Measurements from ENCODE around the gene IL17RE. TPM values are rescaled to one million over a fixed set of nuclear protein-coding genes. Genes with fewer than 3 reads are reported as not detected.
A peak's percentile ranks its signal among the peaks of the same experiment; 100 is the strongest.

The IL17RE gene
- total RNA-seq, 2 donors from 2014 or later: 1.2 to 1.6 TPM

DNA sequence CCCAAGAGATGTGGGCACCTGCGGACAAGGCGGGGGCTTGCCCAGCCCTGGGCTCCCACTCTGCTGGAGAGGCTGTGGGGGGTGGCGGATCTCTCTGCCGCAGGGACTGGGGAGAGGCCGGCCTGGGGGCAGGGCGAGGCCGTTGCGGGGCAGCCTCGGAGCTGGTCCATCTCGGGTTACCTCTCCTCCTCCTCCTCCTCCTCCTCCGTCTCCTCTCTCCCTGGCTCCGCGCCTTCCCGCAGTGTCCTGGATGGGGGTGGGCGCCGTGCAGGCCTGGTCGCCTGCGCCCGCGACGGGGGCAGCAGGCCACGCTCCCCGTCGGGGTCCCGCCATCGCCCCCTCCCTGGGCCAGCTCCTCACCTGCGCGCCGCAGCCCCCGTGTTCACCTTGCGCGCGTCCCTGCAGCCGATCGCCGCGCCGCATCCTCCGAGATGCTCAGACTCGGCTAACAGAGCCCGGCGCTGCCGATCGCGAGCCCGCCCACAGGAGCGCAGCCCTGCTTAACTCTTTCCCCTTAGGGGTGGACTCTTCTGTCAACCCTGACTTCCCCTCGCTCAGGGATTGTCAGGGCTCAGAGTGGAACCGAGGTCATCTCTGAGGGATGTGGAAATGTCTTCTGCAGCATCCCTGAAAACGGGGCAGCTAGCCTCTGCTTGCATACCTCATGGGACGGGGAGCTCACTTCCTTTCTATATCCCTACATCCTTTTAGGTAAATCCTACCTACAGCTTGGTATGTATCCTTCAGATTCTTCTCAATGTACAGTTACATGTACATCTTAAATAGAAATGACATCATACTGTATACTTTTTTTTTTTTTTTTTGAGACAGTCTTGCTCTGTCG is 49.5 kb downstream of the IL17RE start, which contains the start of gene PRRT3:
TSS of gene PRRT3 (minus strand) at position 447 of the 844 bp plus-strand sequence. CDS start 2,293 bp downstream, outside the sequence.
- H3K27ac ChIP-seq (ENCODE audit: low read depth, low read length): no peak within 1 kb of the TSS
- peak within 1 kb of the TSS; percentile 75 for H3K4me3 ChIP-seq (ENCODE audit: low read length)
- TF ChIP-seq, protein P1, sequence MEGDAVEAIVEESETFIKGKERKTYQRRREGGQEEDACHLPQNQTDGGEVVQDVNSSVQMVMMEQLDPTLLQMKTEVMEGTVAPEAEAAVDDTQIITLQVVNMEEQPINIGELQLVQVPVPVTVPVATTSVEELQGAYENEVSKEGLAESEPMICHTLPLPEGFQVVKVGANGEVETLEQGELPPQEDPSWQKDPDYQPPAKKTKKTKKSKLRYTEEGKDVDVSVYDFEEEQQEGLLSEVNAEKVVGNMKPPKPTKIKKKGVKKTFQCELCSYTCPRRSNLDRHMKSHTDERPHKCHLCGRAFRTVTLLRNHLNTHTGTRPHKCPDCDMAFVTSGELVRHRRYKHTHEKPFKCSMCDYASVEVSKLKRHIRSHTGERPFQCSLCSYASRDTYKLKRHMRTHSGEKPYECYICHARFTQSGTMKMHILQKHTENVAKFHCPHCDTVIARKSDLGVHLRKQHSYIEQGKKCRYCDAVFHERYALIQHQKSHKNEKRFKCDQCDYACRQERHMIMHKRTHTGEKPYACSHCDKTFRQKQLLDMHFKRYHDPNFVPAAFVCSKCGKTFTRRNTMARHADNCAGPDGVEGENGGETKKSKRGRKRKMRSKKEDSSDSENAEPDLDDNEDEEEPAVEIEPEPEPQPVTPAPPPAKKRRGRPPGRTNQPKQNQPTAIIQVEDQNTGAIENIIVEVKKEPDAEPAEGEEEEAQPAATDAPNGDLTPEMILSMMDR (conservative IDR thresholded peaks at IDR 0.05): no peak
- H3K27me3 ChIP-seq (ENCODE audit: control insufficient read depth, insufficient read depth, low read length, poor library complexity, severe bottlenecking): no peaks in the 10 kb centered on the region
- H3K36me3 ChIP-seq (ENCODE audit: control insufficient read depth, insufficient read depth, low read length): no peaks in the 10 kb centered on the region
- WGBS, 2 experiments (ENCODE audit: insufficient coverage in 1 of 2, insufficient read length in 1 of 2): 7 to 14% methylated on average over 10 to 52 of the region's 52 CpGs
- no peaks in the 10 kb centered on the region for H3K9me3 Mint-ChIP-seq
- H3K9me3 ChIP-seq (ENCODE audit: control insufficient read depth, low read length): no peaks in the 10 kb centered on the region
- no peaks in the 10 kb centered on the region for H3K4me1 ChIP-seq (ENCODE audit: control insufficient read depth, insufficient read depth, low read length)
- no peak within 1 kb of the TSS for H3K9ac ChIP-seq (ENCODE audit: extremely low read depth, low read length, poor library complexity, severe bottlenecking)
- no peak within 1 kb of the TSS for H3K27ac Mint-ChIP-seq
- peaks cover 4% of the 10 kb centered on the region for H3K36me3 Mint-ChIP-seq (ENCODE audit: low read depth)
- peaks cover 13% of the 10 kb centered on the region for H3K4me1 Mint-ChIP-seq
- peak within 1 kb of the TSS; percentile 62 for H3K4me3 Mint-ChIP-seq
- peaks cover 18% of the 10 kb centered on the region for H3K27me3 Mint-ChIP-seq (ENCODE audit: insufficient read depth)
- peak; percentile 88 for DNase-seq

DNA sequence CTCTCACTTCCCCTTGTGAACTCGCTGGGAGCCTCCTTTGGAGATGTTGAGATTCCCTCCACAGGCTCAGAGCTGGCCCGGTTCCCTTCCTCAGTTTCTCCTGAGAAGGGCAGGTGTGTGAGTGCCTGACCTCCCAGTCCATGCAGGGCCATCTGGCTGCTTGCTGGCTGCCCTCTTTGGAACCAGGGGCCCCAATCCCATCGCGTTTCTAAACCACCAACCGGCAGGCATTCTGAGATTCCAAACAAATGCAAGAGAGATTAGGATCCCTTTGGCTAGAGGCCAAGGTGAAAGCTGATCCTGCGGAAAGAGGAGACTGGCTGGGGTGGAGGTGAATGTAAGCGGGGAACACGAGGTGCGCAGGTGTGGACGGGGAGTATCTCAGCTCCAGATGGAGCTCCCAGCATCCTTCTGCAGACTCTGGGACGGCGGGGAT is 52.4 kb downstream of the IL17RE start:
- no peaks in the 10 kb centered on the region for H3K4me1 ChIP-seq (ENCODE audit: control insufficient read depth, insufficient read depth, low read length)
- Mint-ChIP-seq H3K27ac (no peak overlapping the region), H3K4me3 (no peak overlapping the region), H3K4me1 (peaks cover 13% of the 10 kb centered on the region), H3K9me3 (no peaks in the 10 kb centered on the region), H3K36me3 (ENCODE audit: low read depth) (no peaks in the 10 kb centered on the region), H3K27me3 (ENCODE audit: insufficient read depth) (peaks cover 11% of the 10 kb centered on the region)
- peak; percentile 75 for DNase-seq
- H3K9me3 ChIP-seq (ENCODE audit: control insufficient read depth, low read length): no peaks in the 10 kb centered on the region
- TF ChIP-seq, protein P1 (conservative IDR thresholded peaks at IDR 0.05): no peak
- H3K36me3 ChIP-seq (ENCODE audit: control insufficient read depth, insufficient read depth, low read length): no peaks in the 10 kb centered on the region
- H3K9ac ChIP-seq (ENCODE audit: extremely low read depth, low read length, poor library complexity, severe bottlenecking): no peak overlapping the region
- H3K27ac ChIP-seq (ENCODE audit: low read depth, low read length): no peak overlapping the region
- H3K4me3 ChIP-seq (ENCODE audit: low read length): no peak overlapping the region
- WGBS, 2 experiments (ENCODE audit: insufficient coverage in 1 of 2, insufficient read length in 1 of 2): 38 to 45% methylated on average over 7 to 12 of the region's 12 CpGs
- no peaks in the 10 kb centered on the region for H3K27me3 ChIP-seq (ENCODE audit: control insufficient read depth, insufficient read depth, low read length, poor library complexity, severe bottlenecking)

DNA sequence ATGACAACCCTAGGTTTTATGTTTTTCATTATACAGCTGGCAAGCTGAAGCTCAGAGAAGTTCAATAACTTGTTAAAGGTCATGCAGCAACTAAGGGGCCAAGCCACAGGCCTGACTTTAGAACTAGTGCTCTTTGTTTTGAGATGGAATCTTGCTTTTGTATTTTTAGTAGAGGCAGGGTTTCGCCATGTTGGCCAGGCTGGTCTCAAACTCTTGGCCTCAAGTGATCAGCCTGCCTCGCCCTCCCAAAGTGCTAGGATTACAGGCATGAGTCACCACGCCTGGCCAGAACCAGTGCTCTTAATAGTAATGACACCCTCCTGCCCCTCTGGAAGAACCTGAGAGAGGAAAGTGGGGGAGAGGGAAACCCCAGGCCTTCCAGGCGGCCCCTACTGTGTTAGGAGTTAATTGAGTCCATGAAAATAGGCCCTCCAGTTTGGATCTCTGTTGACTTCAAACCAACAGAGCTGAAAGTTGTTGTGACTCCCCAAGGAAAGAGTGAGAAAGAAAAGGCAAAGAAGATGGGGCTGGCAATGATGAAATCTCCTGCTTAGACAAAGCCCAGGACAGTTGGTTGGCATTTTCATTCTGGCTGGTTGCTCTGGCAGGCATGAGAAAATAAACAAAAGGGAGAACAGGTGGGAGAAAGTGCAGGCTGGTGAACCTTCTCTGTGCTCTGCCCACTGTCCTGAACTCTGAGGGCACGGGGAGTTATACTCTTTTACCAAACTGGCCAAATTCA is 53.1 kb downstream of the IL17RE start:
- H3K4me3 Mint-ChIP-seq: no peak overlapping the region
- Histone ChIP-seq H3K27ac (ENCODE audit: low read depth, low read length) (no peak overlapping the region), H3K9ac (ENCODE audit: extremely low read depth, low read length, poor library complexity, severe bottlenecking) (no peak overlapping the region), H3K27me3 (ENCODE audit: control insufficient read depth, insufficient read depth, low read length, poor library complexity, severe bottlenecking) (no peaks in the 10 kb centered on the region), H3K9me3 (ENCODE audit: control insufficient read depth, low read length) (no peaks in the 10 kb centered on the region), H3K4me1 (ENCODE audit: control insufficient read depth, insufficient read depth, low read length) (no peaks in the 10 kb centered on the region), H3K4me3 (ENCODE audit: low read length) (no peak overlapping the region), H3K36me3 (ENCODE audit: control insufficient read depth, insufficient read depth, low read length) (no peaks in the 10 kb centered on the region)
- no peak overlapping the region for H3K27ac Mint-ChIP-seq
- no peaks in the 10 kb centered on the region for H3K9me3 Mint-ChIP-seq
- 72 to 90% methylated on average over 3 to 5 of the region's 5 CpGs for WGBS, 2 experiments (ENCODE audit: insufficient coverage in 1 of 2, insufficient read length in 1 of 2)
- TF ChIP-seq, protein P1 (conservative IDR thresholded peaks at IDR 0.05): no peak
- H3K27me3 Mint-ChIP-seq (ENCODE audit: insufficient read depth): peaks cover 11% of the 10 kb centered on the region
- DNase-seq: no peak
- H3K36me3 Mint-ChIP-seq (ENCODE audit: low read depth): no peaks in the 10 kb centered on the region
- H3K4me1 Mint-ChIP-seq: peaks cover 13% of the 10 kb centered on the region
